Nephron (organoid): ENCODE data around the gene BDKRB2.

Experiments used
- H3K27ac Mint-ChIP-seq, 3 experiments: 2 replicates each; pipeline ENCODE4 v1.8.0; 2020; ENCODE audit warnings: mixed read lengths in 3 of 3, mild to moderate bottlenecking in 2 of 3, moderate library complexity in 1 of 3
- H3K27me3 Mint-ChIP-seq: 2 replicates; pipeline ENCODE4 v1.8.0; 2021; ENCODE audit warnings: low read depth, mild to moderate bottlenecking, moderate library complexity, mixed read lengths
- H3K36me3 Mint-ChIP-seq: 2 replicates; pipeline ENCODE4 v1.8.0; 2020; ENCODE audit warnings: low read depth, mixed read lengths
- H3K4me1 Mint-ChIP-seq: 2 replicates; pipeline ENCODE4 v1.8.0; 2020; ENCODE audit warnings: mixed read lengths
- H3K4me3 Mint-ChIP-seq, 3 experiments: 2 replicates each; pipeline ENCODE4 v1.8.0; 2020; ENCODE audit warnings: mild to moderate bottlenecking in 3 of 3, mixed read lengths in 3 of 3, moderate library complexity in 2 of 3
- H3K9me3 Mint-ChIP-seq: 2 replicates; pipeline ENCODE4 v1.8.0; 2020; ENCODE audit warnings: mixed read lengths
- TF ChIP-seq, protein P1 (sequence below), 3 experiments: fragments of 200-600 bp; sonication (generic); IDR thresholded peaks; one replicate each; pipeline ENCODE4 v1.5.0; 2021; ENCODE audit warnings: antibody characterized with exemption in 3 of 3; ENCODE audit not compliant: unreplicated experiment in 3 of 3

Gene BDKRB2

DNA sequence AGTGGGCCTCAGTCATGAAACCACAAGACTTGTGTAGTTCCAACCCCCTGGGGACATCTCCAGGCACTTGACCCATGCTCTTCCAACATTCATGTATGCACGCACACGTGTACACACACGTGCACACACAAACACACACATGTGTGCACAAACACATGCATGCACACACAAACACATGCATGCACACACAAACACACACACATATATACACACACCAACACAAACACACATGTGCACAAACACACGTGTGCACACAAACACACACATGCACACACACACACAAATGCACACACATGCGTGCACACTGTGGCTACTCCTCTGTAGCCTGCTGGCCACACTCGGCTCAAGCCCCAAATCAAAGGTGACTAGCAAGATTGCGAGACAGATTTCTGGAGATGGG is 22.8 kb downstream of the BDKRB2 start:
- H3K27me3 Mint-ChIP-seq = peaks cover 4% of the 10 kb centered on the region

DNA sequence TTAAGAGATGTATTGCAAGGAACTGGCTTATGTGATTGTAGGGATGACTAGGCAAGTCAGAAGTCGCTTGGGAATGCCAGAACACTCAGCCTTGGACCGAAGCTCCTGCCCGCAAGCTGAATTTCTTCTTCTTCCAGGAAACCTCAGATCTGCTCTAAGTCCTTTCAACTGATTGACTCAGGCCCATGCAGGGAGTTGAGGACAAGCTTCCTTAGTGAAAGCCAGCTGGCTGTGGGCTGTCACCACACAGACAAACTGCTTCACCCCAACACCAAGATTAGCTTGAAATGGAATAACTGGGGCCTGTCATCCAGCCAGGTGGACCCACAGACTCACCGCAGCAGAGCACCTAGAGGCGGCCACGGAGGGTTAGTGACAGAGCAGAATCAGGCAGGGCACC is 24.7 kb downstream of the BDKRB2 start:
- H3K4me1 Mint-ChIP-seq = peaks cover 26% of the 10 kb centered on the region
- TF ChIP-seq, protein P1, sequence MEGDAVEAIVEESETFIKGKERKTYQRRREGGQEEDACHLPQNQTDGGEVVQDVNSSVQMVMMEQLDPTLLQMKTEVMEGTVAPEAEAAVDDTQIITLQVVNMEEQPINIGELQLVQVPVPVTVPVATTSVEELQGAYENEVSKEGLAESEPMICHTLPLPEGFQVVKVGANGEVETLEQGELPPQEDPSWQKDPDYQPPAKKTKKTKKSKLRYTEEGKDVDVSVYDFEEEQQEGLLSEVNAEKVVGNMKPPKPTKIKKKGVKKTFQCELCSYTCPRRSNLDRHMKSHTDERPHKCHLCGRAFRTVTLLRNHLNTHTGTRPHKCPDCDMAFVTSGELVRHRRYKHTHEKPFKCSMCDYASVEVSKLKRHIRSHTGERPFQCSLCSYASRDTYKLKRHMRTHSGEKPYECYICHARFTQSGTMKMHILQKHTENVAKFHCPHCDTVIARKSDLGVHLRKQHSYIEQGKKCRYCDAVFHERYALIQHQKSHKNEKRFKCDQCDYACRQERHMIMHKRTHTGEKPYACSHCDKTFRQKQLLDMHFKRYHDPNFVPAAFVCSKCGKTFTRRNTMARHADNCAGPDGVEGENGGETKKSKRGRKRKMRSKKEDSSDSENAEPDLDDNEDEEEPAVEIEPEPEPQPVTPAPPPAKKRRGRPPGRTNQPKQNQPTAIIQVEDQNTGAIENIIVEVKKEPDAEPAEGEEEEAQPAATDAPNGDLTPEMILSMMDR (IDR thresholded peaks at IDR 0.05; ENCODE audit: unreplicated experiment in 3 of 3) = no peak
- H3K27me3 Mint-ChIP-seq = peaks cover 9% of the 10 kb centered on the region
- H3K36me3 Mint-ChIP-seq = no peaks in the 10 kb centered on the region
- no peak overlapping the region for H3K4me3 Mint-ChIP-seq
- no peak overlapping the region for H3K27ac Mint-ChIP-seq
- H3K9me3 Mint-ChIP-seq = peaks cover 6% of the 10 kb centered on the region

More for the DNA sequence above, 22.8 kb downstream of the BDKRB2 start:
- H3K4me3 Mint-ChIP-seq = no peak overlapping the region
- TF ChIP-seq, protein P1 (IDR thresholded peaks at IDR 0.05; ENCODE audit: unreplicated experiment in 3 of 3) = no peak
- no peaks in the 10 kb centered on the region for H3K36me3 Mint-ChIP-seq
- peaks cover 20% of the 10 kb centered on the region for H3K4me1 Mint-ChIP-seq
- H3K27ac Mint-ChIP-seq = no peak overlapping the region
- peaks cover 6% of the 10 kb centered on the region for H3K9me3 Mint-ChIP-seq

DNA sequence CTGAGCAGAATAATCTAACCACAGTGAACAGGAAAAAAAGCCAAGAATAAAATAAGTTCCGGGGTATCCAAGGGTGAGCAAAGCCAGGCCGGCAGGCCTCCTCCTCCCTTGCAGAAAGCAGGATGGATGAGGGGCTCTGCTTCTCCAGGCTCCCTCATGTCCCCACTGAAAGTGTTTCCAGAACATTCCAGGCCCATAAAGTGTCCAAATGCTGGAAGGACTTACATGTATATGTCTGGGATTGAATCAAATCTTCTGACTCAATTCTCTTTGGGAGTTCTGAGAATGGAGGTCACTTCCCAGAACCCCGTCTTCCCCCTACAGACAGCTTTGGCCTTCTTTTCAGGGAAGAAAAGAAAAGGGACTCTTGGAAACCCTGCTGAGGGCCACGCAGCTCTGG is 26.4 kb downstream of the BDKRB2 start:
- Mint-ChIP-seq H3K36me3 (no peaks in the 10 kb centered on the region), H3K4me3 (no peak overlapping the region), H3K9me3 (peaks cover 6% of the 10 kb centered on the region), H3K27me3 (peaks cover 13% of the 10 kb centered on the region), H3K27ac (peak overlapping the region in 2 of 3 experiments; percentile 6 to 11), H3K4me1 (peaks cover 16% of the 10 kb centered on the region)
- TF ChIP-seq, protein P1 (IDR thresholded peaks at IDR 0.05; ENCODE audit: unreplicated experiment in 3 of 3) = no peak

DNA sequence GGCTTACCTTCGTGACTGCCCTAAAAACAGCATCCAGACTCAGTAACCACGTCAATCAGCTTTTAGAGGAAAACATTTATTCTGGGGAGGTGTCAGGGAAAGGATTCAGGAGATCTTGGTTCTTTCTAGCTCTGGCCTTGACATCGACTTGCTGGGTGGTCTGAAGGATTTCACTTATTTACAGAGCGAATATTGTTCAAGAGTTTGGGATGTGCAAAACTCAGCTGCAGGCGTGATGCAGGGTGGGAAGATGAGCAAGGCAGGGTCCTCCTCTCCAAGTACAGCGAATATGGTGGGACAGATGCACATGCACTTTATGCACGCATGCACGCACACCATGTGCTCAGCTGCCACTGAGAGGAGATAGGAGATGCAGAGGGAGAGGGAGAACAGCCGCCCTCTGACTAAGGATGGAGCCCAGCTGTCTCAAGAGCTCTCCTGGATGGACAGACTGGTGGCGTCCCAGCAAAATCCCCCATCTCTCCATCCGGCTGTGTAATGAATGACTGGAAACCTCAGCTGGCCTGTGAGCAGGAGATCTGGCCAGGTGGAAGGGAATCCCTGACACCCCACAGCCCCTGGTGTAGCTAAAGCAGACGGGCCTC is 27.0 kb downstream of the BDKRB2 start:
- TF ChIP-seq, protein P1 (IDR thresholded peaks at IDR 0.05; ENCODE audit: unreplicated experiment in 3 of 3) = no peak
- Mint-ChIP-seq H3K36me3 (no peaks in the 10 kb centered on the region), H3K27me3 (peaks cover 13% of the 10 kb centered on the region), H3K27ac (peak overlapping the region in 2 of 3 experiments; percentile 6 to 11), H3K4me3 (no peak overlapping the region), H3K9me3 (peaks cover 6% of the 10 kb centered on the region), H3K4me1 (peaks cover 15% of the 10 kb centered on the region)

DNA sequence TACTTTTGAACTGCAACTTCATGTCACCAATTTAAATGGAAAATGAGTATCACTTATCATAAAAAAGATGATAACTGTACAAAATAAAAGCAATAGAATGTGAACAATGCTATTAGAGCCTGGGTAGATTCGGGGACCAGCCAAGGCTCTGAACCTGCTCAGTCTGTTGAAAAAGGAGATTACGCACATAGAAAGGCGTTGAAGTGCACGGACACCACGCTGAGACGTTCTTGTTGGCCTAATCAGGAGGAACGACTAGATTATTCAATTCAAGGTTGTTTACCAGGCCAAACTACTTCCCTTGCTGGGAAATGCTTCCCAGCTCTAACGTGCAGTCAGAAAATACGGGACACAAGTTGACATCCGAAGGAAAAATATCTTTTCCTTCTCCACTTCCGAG is 27.9 kb downstream of the BDKRB2 start:
- peaks cover 15% of the 10 kb centered on the region for H3K4me1 Mint-ChIP-seq
- peaks cover 4% of the 10 kb centered on the region for H3K9me3 Mint-ChIP-seq
- H3K36me3 Mint-ChIP-seq = no peaks in the 10 kb centered on the region
- no peak overlapping the region for H3K4me3 Mint-ChIP-seq
- TF ChIP-seq, protein P1 (IDR thresholded peaks at IDR 0.05; ENCODE audit: unreplicated experiment in 3 of 3) = no peak
- H3K27me3 Mint-ChIP-seq = peaks cover 13% of the 10 kb centered on the region
- H3K27ac Mint-ChIP-seq = no peak overlapping the region

DNA sequence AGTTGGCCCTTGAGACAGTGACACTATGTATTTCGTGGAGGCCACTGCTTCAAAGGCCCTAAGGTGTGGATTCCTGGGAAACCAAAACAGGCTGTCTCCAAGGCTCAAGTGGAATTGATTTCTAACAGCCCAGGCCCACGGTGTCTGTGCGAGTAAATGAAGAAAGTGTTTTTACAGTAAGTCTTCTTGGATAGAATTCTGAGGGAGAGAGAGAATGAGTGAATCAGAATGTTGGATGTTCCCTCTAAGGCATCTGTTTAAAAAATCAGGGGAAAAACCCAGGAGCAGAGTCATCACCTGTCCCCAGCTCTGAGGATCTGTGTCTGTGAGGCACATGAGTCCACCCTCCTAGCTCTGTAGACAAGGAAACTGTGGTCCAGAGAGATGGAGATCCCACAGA is 29.0 kb downstream of the BDKRB2 start:
- TF ChIP-seq, protein P1 (IDR thresholded peaks at IDR 0.05; ENCODE audit: unreplicated experiment in 3 of 3) = no peak
- H3K9me3 Mint-ChIP-seq = no peaks in the 10 kb centered on the region
- H3K27ac Mint-ChIP-seq = no peak overlapping the region
- H3K36me3 Mint-ChIP-seq = no peaks in the 10 kb centered on the region
- H3K4me3 Mint-ChIP-seq = no peak overlapping the region
- H3K27me3 Mint-ChIP-seq = peaks cover 9% of the 10 kb centered on the region
- peaks cover 15% of the 10 kb centered on the region for H3K4me1 Mint-ChIP-seq
